DOHH2 (cell line): Measurements from ENCODE around the gene SIAH2.

Experiments used
- H3F3A ChIP-seq: fragments of 200-600 bp; sonication (generic), shearing (Covaris generic); 2 replicates; pipeline ENCODE4 v1.6.0; 2016; ENCODE audit warnings: antibody characterized with exemption, mild to moderate bottlenecking; ENCODE audit not compliant: control insufficient read depth, insufficient read depth
- H3K27ac ChIP-seq: fragments of 200-600 bp; sonication (generic); 2 replicates; pipeline ENCODE4 v1.5.1; 2014; ENCODE audit warnings: low read depth, mild to moderate bottlenecking, low read length, moderate library complexity
- H3K27me3 ChIP-seq: fragments of 200-600 bp; sonication (generic); 2 replicates; pipeline ENCODE4 v1.6.1; 2014; ENCODE audit warnings: mild to moderate bottlenecking, low read length, mixed read lengths; ENCODE audit not compliant: control insufficient read depth
- H3K36me3 ChIP-seq: fragments of 200-600 bp; sonication (generic); 2 replicates; pipeline ENCODE4 v1.6.1; 2014; ENCODE audit warnings: mild to moderate bottlenecking, low read length, moderate library complexity, mixed read lengths; ENCODE audit not compliant: control insufficient read depth
- H3K4me1 ChIP-seq: fragments of 200-600 bp; sonication (generic); 2 replicates; pipeline ENCODE4 v1.6.1; 2014; ENCODE audit warnings: mild to moderate bottlenecking, low read length, mixed read lengths; ENCODE audit not compliant: control insufficient read depth
- H3K4me2 ChIP-seq: fragments of 200-600 bp; sonication (generic); 2 replicates; pipeline ENCODE4 v1.6.0; 2014; ENCODE audit warnings: mild to moderate bottlenecking, low read length, moderate library complexity
- H3K4me3 ChIP-seq: fragments of 200-600 bp; sonication (generic); 2 replicates; pipeline ENCODE4 v1.5.1; 2014; ENCODE audit warnings: mild to moderate bottlenecking, low read length, mixed read lengths
- H3K79me2 ChIP-seq: fragments of 200-600 bp; sonication (generic); 2 replicates; pipeline ENCODE4 v1.6.1; 2014; ENCODE audit warnings: mild to moderate bottlenecking, low read length, mixed read lengths; ENCODE audit not compliant: control insufficient read depth
- H3K9me2 ChIP-seq: fragments of 200-600 bp; sonication (generic); replicated peaks from 2 replicates; pipeline ENCODE4 v1.6.1; 2014; ENCODE audit warnings: mild to moderate bottlenecking, low read length, mixed read lengths; ENCODE audit not compliant: control insufficient read depth
- H3K9me3 ChIP-seq: fragments of 200-600 bp; sonication (generic); 2 replicates; pipeline ENCODE4 v1.6.1; 2014; ENCODE audit warnings: antibody characterized with exemption, low read length, mixed read lengths; ENCODE audit not compliant: control insufficient read depth, insufficient read depth
- H4K20me1 ChIP-seq: fragments of 200-600 bp; sonication (generic); 2 replicates; pipeline ENCODE4 v1.6.0; 2014; ENCODE audit warnings: low read depth, mild to moderate bottlenecking, antibody characterized with exemption, low read length, moderate library complexity; ENCODE audit not compliant: control insufficient read depth, insufficient read depth
- CTCF ChIP-seq: fragments of 200-600 bp; sonication (generic); IDR thresholded peaks from one replicate; pipeline ENCODE4 v1.5.1; 2014; ENCODE audit warnings: antibody characterized with exemption, mild to moderate bottlenecking, low read depth, low read length; ENCODE audit not compliant: poor library complexity, severe bottlenecking
- EZH2phosphoT487 ChIP-seq: fragments of 200-600 bp; sonication (generic); IDR thresholded peaks from 2 replicates; pipeline ENCODE4 v1.6.1; 2017; ENCODE audit warnings: borderline replicate concordance, mild to moderate bottlenecking, antibody characterized with exemption, low read length, moderate library complexity, mixed read lengths

Gene SIAH2

GRCh38 chr3:150763122-150763840, at the start of gene SIAH2:
SIAH2 (minus strand) TSS chr3:150763169; CDS start chr3:150762849, 320 bp downstream.
- H3F3A ChIP-seq, result peaks cover 22% of the 10 kb centered on the region
- H3K79me2 ChIP-seq, result peaks cover 12% of the 10 kb centered on the region
- H3K9me2 ChIP-seq, result no peaks in the 10 kb centered on the region
- H3K9me3 ChIP-seq, result no peaks in the 10 kb centered on the region
- H4K20me1 ChIP-seq, result peaks cover 13% of the 10 kb centered on the region
- peaks cover 74% of the 10 kb centered on the region for H3K4me1 ChIP-seq
- H3K36me3 ChIP-seq, result no peaks in the 10 kb centered on the region
- peak within 1 kb of the TSS; percentile 25; the same call in 1 of the 2 replicates for H3K27ac ChIP-seq
- TF ChIP-seq CTCF, result no peak
- no peak for TF ChIP-seq EZH2phosphoT487
- peak within 1 kb of the TSS; percentile 74 for H3K4me3 ChIP-seq
- H3K27me3 ChIP-seq, result peaks cover 41% of the 10 kb centered on the region
- H3K4me2 ChIP-seq, result peak within 1 kb of the TSS; percentile 86

- Histone ChIP-seq H3F3A (no peaks in the 10 kb centered on the region), H3K9me3 (no peaks in the 10 kb centered on the region), H3K9me2 (no peaks in the 10 kb centered on the region), H3K79me2 (no peaks in the 10 kb centered on the region), H3K27ac (no peak overlapping the region), H3K4me2 (no peak overlapping the region), H3K4me3 (no peak overlapping the region), H3K36me3 (no peaks in the 10 kb centered on the region), H4K20me1 (no peaks in the 10 kb centered on the region), H3K27me3 (peaks cover 4% of the 10 kb centered on the region), H3K4me1 (no peaks in the 10 kb centered on the region)
- TF ChIP-seq EZH2phosphoT487, result no peak
- TF ChIP-seq CTCF, result no peak
Measured at GRCh38 chr3:150811984-150812383, 49.0 kb upstream of the SIAH2 start.

GRCh38 chr3:150810641-150811040, 47.7 kb upstream of the SIAH2 start:
- H3K27ac ChIP-seq, result no peak overlapping the region
- no peak for TF ChIP-seq EZH2phosphoT487
- TF ChIP-seq CTCF, result no peak
- H3K4me3 ChIP-seq, result no peak overlapping the region
- H3K9me3 ChIP-seq, result no peaks in the 10 kb centered on the region
- H4K20me1 ChIP-seq, result no peaks in the 10 kb centered on the region
- no peaks in the 10 kb centered on the region for H3K36me3 ChIP-seq
- H3K4me1 ChIP-seq, result no peaks in the 10 kb centered on the region
- no peak overlapping the region for H3K4me2 ChIP-seq
- H3K9me2 ChIP-seq, result no peaks in the 10 kb centered on the region
- no peaks in the 10 kb centered on the region for H3F3A ChIP-seq
- H3K27me3 ChIP-seq, result peaks cover 12% of the 10 kb centered on the region
- no peaks in the 10 kb centered on the region for H3K79me2 ChIP-seq
